Measurements from ENCODE around the gene P2RY8.

The P2RY8 gene

GRCh38 chrX:1536712-1537030, 314 bp downstream of the P2RY8 start:
- no peak for TF ChIP-seq SIN3A (IDR thresholded peaks at IDR 0.05; ENCODE audit: borderline replicate concordance, insufficient read depth, low read length)
- TF ChIP-seq FOXP2 (optimal IDR thresholded peaks at IDR 0.05; ENCODE audit: borderline replicate concordance, extremely low read depth, extremely low read length, insufficient read depth): no peak
- no peak for TF ChIP-seq REST (IDR thresholded peaks at IDR 0.05; ENCODE audit: insufficient read depth in 1 of 2, low read depth in 2 of 2, low read length in 2 of 2)
- no peak for TF ChIP-seq TAF1 (IDR thresholded peaks at IDR 0.05; ENCODE audit: borderline replicate concordance, insufficient read depth, low read length)
- no peak for TF ChIP-seq POLR2AphosphoS5 (IDR thresholded peaks at IDR 0.05; ENCODE audit: low read depth, low read length)

- TF ChIP-seq REST (IDR thresholded peaks at IDR 0.05; ENCODE audit: insufficient read depth in 1 of 2, low read depth in 2 of 2, low read length in 2 of 2): no peak
- no peak for TF ChIP-seq POLR2AphosphoS5 (IDR thresholded peaks at IDR 0.05; ENCODE audit: low read depth, low read length)
- no peak for TF ChIP-seq TAF1 (IDR thresholded peaks at IDR 0.05; ENCODE audit: borderline replicate concordance, insufficient read depth, low read length)
- no peak for TF ChIP-seq FOXP2 (optimal IDR thresholded peaks at IDR 0.05; ENCODE audit: borderline replicate concordance, extremely low read depth, extremely low read length, insufficient read depth)
- no peak for TF ChIP-seq SIN3A (IDR thresholded peaks at IDR 0.05; ENCODE audit: borderline replicate concordance, insufficient read depth, low read length)
Observed at GRCh38 chrX:1535241-1536041, 1.5 kb downstream of the P2RY8 start.

GRCh38 chrX:1534301-1535168, 2.5 kb downstream of the P2RY8 start:
- TF ChIP-seq SIN3A (IDR thresholded peaks at IDR 0.05; ENCODE audit: borderline replicate concordance, insufficient read depth, low read length) (no peak), TAF1 (IDR thresholded peaks at IDR 0.05; ENCODE audit: borderline replicate concordance, insufficient read depth, low read length) (no peak), FOXP2 (optimal IDR thresholded peaks at IDR 0.05; ENCODE audit: borderline replicate concordance, extremely low read depth, extremely low read length, insufficient read depth) (no peak), POLR2AphosphoS5 (IDR thresholded peaks at IDR 0.05; ENCODE audit: low read depth, low read length) (no peak), REST (IDR thresholded peaks at IDR 0.05; ENCODE audit: insufficient read depth in 1 of 2, low read depth in 2 of 2, low read length in 2 of 2) (no peak)

GRCh38 chrX:1533058-1533457, 3.9 kb downstream of the P2RY8 start:
- TF ChIP-seq REST (IDR thresholded peaks at IDR 0.05; ENCODE audit: insufficient read depth in 1 of 2, low read depth in 2 of 2, low read length in 2 of 2): no peak
- TF ChIP-seq SIN3A (IDR thresholded peaks at IDR 0.05; ENCODE audit: borderline replicate concordance, insufficient read depth, low read length): no peak
- TF ChIP-seq FOXP2 (optimal IDR thresholded peaks at IDR 0.05; ENCODE audit: borderline replicate concordance, extremely low read depth, extremely low read length, insufficient read depth): no peak
